Ovary (tissue), 3 donors: ENCODE measurements around the gene KCNJ10.

Source experiments
- CTCF ChIP-seq, 3 donors: fragments of 450-650 bp in 2 of 3; fragments of 200-600 bp in 1 of 3; IDR thresholded peaks; one replicate each; pipeline versions ENCODE4 v1.5.1 to v1.8.0; 2016 to 2022; ENCODE audit warnings: antibody characterized with exemption in 3 of 3, mild to moderate bottlenecking in 1 of 3
- EP300 ChIP-seq: sonication (generic); formaldehyde crosslinking; IDR thresholded peaks from one replicate; pipeline ENCODE4 v1.6.1; 2017; ENCODE audit warnings: antibody characterized with exemption
- POLR2A ChIP-seq: fragments of 450-650 bp; IDR thresholded peaks from one replicate; pipeline ENCODE4 v1.6.1; 2017; ENCODE audit warnings: antibody characterized with exemption, mild to moderate bottlenecking, moderate library complexity
- donor health status: DM: no; HTN: no; CAD: no.

GRCh38 chr1:159983681-159984080, 86.3 kb downstream of the KCNJ10 start:
- TF ChIP-seq CTCF (IDR thresholded peaks at IDR 0.05) = no peak
- no peak for TF ChIP-seq EP300
- TF ChIP-seq POLR2A = no peak
